ENCODE measurements around the gene ZNF408.
"Not testable (repeated sequence)": the region's sequence is repeated elsewhere in the genome, so short reads cannot be mapped to it uniquely, and the experiment has no call there.

ZNF408 gene

DNA sequence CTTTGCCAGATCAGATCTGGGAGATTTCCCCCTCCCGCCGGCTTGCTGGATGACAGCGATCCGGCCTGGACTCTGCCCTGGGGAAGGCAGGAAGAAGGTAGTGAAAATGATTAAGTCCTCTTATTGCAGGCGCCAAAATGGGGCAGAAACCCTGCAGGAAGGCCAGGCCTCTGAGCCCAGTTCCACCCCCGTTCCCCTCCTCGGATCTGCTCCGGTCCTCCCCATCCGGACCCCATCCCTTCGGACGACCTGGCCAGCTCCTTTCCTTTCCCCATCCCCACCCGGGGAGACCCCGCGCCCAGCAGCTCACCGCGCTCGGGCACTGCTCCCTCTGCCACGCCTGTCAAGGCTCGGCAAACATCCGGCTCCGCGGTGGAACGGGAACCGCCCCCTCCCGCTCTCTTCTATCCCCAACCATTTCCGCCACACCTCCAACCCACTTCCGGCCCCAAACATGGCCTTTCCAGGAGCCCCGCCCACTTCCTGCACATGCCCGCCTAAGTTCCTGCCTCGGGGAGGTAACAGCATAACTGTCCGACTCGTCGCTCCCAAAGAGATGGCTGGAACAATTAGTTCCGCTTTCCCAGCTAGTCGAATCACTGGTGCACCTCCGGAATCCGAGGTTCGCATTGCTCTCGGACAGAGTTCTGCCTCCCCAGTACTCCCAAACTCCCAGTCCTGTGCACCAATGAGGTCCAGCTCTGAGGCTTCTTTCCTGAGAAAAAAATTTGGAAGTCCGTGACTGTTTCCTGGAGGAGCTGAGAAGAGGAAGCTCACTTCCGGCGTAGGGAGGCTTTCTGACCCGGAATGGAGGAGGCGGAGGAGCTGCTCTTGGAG is at the start of gene ZNF408, which contains the start of gene ARHGAP1:
TSS of gene ZNF408 (plus strand) at position 791 of the 837 bp plus-strand sequence. CDS start at position 808, 17 bp downstream.
TSS of gene ARHGAP1 (minus strand) at position 379 of the 837 bp plus-strand sequence. CDS start 4,512 bp downstream, outside the sequence.
- FAIRE-seq, result peak; percentile 98

DNA sequence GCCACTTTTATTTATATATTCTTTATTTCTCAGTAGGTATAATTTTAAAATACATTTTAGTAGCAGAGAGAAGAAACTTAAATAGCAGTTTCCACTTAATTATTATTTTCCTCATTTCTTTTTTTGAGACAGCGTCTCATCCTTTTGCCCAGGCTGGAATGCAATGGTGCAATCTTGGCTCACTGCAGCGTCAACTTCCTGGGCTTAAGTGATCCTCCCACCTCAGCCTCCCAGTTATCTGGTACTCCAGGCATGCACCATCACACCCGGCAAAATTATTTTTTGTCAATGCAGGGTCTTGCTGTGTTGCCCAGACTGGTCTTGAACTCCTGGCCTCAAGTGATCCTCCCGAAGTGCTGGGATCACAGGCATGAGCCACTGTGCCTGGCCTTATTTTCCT is 45.2 kb upstream of the ZNF408 start:
- DNase-seq (ENCODE audit: extremely low spot score, insufficient read length, low read depth) (no peak), FAIRE-seq (no peak)

More for the DNA sequence above, at the start of gene ZNF408, which contains the start of gene ARHGAP1:
- DNase-seq (ENCODE audit: extremely low spot score, insufficient read length, low read depth), result peak; percentile 91

DNA sequence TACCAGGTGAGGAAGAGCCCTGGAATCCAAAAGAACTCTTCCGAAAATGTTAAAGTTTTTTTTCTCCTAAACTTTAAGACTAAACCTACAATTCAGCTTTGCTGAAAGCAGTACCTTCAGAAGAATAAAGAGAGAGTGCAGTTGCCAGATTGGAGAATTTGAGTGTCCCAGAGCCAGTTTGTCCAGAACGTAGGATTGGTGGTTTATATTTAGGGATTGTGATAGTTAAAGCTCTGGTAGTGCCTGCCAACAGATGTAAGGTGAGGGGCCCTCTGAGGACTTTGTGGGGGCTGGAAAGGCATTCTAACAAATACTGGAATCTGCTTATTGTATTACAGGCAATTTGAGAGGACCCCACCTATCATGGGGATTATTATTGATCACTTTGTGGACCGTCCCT is 43.6 kb upstream of the ZNF408 start:
- FAIRE-seq (no peak), DNase-seq (ENCODE audit: extremely low spot score, insufficient read length, low read depth) (no peak)

DNA sequence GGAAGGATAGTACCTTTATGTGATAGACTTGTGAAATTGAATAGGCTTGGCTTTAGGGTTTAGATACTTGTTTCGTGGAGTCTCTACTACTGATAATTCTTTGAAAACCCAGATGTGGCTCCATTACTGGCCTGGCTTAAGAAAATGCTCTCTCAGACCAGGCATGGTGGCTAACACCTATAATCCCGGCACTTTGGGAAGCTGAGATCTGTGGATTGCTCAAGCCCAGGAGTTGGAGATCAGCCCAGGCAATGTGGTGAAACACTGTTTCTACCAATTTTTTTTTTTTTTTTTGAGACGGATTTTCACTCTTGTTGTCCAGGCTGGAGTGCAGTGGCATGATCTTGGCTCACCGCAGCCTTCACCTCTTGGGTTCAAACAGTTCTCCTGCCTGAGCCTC is 42.6 kb upstream of the ZNF408 start:
- DNase-seq (ENCODE audit: extremely low spot score, insufficient read length, low read depth) (no peak), FAIRE-seq (no peak)

DNA sequence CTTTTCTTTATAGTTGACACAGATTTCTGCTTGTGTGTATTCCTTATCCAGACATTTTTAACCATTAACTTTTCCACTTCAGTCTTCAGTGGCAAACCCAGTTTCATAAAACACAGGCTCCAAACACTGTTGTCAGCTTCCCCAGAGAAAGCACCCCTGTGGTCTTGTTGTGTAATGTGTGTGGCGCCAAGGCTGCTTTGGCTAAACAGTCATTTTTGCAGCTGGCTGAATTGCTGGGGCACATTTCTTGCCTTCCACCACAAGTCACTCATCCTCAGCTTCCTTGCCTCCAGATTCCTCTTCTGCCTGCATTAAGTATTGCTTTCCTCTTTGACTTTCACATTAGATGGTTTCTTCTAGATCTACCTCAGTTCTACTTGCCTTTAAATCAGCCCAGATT is 40.9 kb upstream of the ZNF408 start:
- FAIRE-seq, result no peak
- no peak for DNase-seq (ENCODE audit: extremely low spot score, insufficient read length, low read depth)

DNA sequence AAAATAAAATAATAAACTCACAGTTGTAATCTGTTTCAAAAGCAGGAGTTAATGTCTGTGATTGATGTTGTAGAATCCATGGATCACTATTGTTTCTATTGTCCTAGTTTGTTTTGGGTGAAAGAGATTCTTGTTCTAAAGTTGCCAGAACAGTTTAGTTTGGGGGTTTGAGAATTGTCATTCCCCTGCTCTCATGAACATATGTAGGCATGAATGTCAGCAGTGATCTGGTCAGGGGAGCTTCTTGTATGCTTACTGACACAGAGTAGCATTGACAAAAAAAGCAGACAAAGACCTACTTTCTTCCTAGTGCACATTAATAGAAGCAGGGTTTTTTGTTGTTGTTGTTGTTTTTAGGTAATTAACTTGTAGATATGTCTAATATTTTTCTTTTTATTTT is 39.0 kb upstream of the ZNF408 start:
- FAIRE-seq, result no peak
- no peak for DNase-seq (ENCODE audit: extremely low spot score, insufficient read length, low read depth)

DNA sequence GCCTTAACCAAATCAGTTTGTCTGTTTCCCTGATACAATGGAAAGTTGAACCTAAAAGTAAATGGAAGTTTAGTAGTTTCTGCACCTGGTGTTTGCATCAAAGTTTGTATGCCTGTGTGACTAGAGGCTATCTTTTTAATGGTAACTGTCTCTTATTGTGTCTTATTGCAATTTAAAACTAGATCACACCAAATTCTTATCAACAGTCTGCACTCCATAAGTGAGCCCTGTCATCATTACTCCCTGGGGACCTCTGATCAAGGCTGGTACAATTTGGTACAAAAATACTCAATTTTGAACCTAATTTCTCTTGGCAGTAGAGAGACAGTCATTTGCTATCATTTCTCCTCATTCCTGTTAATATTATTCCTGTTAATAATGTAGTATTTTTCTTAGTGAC is 38.5 kb upstream of the ZNF408 start:
- FAIRE-seq (no peak), DNase-seq (ENCODE audit: extremely low spot score, insufficient read length, low read depth) (no peak)

DNA sequence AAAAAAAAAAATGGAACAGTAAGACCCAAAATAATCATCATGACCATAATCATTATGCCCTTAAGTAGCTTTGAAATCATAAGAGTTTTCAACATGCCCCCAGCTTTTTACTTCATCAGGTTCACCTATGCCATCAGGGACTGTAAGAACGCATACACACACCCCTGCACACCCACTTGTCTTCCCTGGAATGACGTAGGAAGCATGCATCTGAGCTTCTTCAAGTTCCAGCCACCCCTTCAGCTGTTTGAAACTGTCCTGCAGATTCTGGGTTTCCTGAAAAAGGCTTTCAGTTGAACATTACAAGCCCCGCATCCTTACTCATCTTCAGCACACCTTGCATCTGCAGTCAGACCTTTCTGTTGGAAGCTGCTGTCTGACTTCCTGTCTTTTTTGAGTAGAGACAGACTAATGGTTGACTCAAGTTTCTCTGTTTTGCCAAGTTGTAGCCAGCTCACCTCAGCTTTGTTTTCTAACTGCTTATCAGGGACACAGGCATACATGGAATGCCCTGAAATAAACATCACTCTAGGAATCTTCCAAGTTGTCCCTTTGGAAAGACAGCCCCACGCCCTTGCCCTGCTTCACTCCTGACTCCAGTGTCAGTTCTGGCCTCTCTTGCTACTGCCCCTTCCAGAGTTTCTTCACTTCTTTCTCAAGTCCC is 37.4 kb upstream of the ZNF408 start:
- FAIRE-seq (no peak), DNase-seq (ENCODE audit: extremely low spot score, insufficient read length, low read depth) (no peak)

DNA sequence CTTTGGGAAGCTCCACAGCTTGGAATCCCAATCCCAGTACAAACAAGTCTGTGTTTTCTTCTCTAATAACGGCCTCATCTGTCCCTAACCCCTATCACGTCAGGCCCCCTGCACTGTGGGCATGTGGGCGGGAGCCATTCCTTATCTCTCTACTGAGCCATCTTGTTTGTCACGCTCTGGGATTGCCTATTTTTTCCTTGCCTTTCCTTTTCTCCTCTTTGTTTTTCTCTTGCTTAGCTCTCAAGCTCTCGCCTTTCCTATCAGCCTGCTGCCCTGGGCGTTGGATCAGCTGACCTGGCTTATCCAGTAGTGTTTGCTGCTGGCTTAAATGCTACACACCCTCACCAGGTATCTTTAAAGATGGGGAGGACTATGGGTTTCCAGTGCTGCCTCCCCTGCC is 36.2 kb upstream of the ZNF408 start:
- DNase-seq (ENCODE audit: extremely low spot score, insufficient read length, low read depth) (no peak), FAIRE-seq (no peak)

DNA sequence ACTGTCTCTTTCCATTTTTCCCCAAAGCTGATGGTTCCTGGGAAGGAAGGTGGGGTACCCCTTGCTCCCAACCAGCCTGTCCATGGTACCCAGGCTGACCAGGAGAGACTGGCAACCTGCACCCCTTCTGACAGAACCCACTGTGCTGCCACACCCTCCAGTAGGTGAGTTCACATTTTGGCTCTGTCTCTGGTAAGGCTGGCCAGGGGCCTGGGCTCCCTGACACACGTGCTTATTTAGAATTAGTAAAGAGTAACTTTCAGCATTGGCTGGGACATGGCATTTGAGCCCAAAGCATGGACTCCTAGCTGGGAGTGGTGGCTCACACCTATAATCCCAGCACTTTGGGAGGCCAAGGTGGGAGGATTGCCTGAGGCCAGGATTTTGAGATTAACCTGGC is 35.5 kb upstream of the ZNF408 start:
- FAIRE-seq (no peak), DNase-seq (ENCODE audit: extremely low spot score, insufficient read length, low read depth) (no peak)

DNA sequence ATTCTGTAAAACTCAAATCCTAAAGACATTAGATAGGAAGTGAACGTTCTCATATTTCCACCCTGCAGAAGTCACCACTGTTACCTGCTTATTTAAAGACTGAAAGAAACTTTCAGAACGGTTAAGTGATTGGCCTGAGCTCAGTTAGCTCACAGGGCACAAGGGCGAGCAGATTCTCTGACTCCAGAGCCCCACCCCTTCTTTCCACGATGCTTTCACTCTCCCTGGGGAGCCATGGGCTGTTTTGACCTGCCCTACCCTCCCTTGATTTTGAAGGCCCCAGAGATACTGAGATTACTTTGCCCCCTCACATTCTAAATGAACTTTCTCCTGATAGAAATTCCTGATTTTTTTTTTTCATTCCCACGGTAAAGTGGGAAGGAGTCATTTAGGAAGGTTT is 34.3 kb upstream of the ZNF408 start:
- DNase-seq (ENCODE audit: extremely low spot score, insufficient read length, low read depth), result no peak

DNA sequence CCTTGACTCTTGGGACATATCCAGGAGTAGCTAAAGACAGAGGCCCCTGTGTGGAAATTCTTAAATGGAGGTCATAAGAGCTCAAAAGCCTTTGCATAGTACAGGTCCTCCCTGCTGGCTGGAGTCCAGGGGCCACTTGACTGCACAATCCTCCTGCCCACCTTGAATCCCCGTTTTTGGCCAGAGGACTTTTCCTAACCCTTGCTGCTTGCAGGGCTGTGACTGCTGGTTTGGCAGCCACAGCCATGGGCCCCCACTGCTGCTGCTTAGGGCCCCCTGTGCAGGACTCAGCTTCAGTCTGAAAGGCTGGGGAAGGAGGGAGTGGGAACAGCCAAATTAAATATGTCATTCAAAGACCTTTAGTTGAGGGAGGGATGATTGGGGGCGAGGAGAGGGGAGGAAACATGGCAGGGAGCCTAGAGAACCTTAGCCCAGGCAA is 33.8 kb upstream of the ZNF408 start:
- DNase-seq (ENCODE audit: extremely low spot score, insufficient read length, low read depth) (no peak), FAIRE-seq (no peak)

More for the DNA sequence above, 34.3 kb upstream of the ZNF408 start:
- FAIRE-seq, result no peak

DNA sequence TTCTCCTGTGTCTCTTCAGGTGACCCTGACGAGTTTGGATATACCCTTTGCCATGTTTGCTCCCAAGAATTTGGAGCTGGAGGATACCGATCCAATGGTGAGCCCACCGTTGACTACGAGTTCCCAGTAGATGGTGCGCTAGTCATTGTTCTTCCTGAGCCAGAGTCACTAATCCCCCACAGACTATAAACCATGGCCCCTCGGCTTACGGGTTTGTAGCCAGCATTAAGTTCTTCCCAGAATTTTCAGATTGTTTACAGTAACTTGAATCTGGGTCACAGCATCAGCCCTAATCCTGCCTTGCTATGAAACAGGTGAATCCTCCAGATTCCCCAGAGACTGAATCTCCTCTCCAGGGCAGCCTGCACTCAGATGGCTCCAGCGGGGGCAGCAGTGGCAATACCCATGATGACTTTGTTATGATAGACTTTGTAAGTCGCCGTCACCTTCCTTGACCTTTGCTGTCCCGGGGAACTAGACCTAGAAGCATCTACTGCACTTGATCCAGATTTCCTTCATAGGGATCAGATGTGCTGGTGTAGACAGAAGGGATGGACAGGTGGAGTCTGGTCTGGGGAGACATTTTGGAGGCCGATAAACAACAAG is 32.2 kb upstream of the ZNF408 start:
- FAIRE-seq, result no peak
- no peak for DNase-seq (ENCODE audit: extremely low spot score, insufficient read length, low read depth)

DNA sequence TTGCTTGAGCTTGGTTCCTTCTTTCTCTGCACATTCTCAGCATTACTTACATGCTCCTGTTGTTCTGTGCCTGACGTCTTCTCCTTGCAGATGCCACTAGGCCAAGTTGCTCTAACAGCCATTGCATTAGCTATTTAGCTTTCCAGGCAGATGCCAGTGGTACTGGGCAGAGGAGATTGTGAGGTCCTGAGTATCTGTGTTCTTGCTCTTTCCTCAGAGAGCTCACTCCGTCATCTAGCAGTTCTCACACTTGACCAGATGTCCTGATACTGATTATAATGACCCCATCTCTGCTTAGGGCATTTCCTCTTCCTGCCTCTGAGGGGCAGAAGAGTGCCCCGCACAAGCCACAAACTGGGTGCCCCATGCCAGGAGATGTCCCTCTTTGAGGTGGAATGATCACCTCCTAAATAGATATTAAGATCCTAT is 31.1 kb upstream of the ZNF408 start:
- FAIRE-seq, result no peak

DNA sequence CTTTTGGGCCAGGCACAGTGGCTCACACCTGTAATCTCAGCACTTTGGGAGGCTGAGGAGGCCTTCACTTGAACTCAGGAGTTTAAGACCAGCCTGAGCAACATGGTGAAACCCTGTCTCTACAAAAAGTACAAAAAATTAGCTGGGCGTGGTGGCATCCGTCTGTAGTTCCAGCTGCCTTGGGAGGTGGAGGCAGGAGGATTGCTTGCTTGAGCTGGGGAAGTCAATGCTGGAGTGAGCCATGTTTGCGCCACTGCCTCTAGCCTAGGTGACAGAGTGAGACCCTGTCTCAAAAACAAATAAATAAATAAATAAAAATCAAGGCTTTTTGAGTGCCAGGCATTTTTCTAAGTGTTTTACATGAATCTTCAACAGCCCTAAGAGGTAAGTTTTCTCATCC is 30.3 kb upstream of the ZNF408 start:
- not testable (repeated sequence) for DNase-seq (ENCODE audit: extremely low spot score, insufficient read length, low read depth); FAIRE-seq

More for the DNA sequence above, 31.1 kb upstream of the ZNF408 start:
- no peak for DNase-seq (ENCODE audit: extremely low spot score, insufficient read length, low read depth)

DNA sequence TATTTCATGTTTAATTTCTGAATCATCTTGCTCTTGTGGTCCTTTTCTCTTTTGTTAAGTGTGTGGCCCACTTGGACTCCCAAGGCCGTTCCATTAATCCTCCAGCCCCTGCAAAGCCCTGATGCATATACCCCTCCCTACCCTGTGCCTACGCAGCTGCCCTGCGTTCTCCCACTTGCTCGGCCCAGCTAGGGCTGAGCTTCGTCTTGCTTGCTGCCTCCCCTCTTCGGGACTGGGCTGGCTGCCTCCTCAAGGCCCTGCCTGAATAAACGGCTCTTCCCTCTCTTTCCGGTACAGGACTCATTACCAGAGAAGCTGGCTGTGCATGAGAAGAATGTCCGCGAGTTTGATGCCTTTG is 28.9 kb upstream of the ZNF408 start:
- FAIRE-seq (no peak), DNase-seq (ENCODE audit: extremely low spot score, insufficient read length, low read depth) (no peak)

DNA sequence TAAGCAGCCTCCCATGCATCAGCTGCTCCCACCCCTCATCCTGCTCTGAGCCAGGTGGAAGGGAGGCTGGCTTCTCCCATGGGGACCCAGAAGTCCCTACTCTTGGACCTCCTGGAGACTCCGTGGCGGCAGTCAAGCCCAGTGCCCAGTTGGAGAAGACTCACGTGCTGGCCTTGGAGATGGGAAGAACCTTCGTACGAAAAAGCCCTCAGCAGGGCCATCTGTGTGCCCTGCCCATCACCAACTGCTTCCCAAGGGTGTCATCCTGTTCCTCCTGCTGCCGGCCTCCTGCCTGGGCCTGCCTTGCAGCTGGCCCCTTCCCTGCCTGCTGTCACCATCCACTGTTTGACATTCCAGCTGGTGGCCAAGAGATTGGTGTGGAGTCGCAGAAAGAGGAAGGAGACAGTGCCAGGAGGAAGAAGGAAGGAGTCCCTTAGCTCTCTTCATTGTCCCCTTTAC is 28.4 kb upstream of the ZNF408 start:
- no peak for DNase-seq (ENCODE audit: extremely low spot score, insufficient read length, low read depth)

DNA sequence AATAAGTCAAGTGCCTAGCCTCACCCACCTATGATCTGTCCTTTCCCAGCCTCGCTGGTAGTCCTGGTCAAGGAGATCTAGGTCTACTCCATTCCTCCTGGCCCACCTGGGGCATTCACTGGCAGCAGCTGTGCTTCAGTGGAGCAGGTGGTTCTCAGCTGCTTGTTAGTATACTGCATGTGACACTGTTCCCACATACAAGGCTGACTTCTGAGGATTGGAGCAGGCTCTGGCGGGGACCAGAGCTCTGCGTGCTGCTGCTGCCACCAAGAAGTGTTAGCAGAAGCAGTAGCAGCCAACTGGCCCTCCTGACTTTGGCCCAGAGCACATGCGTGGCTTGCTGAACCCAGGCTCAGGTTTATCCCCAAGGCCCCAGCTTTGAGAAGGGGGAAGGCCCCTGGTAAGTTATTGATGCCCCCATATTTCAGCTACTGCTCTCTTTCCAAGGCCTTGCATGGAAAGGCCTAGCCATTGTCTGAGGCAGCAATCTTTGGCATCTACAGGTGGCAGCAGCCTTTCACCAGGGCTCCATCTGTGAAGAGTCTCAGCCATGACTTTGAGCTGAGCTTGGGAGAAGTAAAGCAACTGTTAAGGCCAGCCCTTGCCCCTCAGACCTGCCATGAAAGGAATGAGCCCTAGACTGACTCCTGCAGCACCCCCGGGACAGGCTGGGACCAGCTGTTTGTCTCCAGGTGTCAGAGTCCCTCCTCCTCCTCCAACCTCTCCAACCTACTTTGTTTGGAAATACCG is 26.9 kb upstream of the ZNF408 start:
- no peak for DNase-seq (ENCODE audit: extremely low spot score, insufficient read length, low read depth)
- no peak for FAIRE-seq

More for the DNA sequence above, 28.4 kb upstream of the ZNF408 start:
- FAIRE-seq, result no peak

DNA sequence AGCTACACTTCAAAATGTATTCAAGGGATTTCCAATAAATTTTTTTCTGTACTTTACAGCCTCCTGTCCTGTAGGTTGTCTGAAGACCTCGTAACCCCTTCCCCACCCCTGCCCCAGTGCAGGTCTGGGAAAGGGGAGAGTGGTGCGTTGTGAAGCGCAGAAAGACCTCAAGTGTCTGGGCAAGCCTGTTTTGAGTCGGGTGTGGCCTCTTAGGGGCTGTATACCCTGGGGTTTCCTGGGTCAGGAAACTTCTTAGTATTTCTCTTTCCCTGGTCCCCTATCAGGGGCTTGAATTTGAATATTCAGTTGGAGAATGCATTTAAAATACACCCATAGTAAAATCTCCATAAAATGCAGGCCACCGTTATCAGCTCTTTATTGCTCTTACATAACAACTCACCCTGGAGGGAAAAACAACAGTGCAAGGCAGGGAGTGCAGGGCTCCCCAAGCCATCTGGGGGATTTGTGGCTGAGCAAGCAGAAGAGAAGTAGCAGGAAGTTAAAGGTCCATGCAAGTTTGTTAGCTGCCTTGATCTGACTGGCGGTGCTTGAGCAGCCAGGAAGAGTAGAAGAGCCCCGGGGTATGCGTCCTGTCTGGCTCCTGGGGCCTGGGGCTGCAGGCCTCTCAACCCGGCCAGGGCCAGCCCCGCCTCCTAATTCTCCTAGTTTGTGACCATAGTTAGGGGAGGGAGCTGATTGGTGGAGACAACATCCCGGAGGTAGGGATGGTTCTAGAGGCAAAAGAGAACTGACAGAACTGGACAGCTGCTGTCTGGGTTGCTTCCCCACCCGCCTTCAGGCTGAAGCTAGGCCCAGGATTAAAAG is 26.2 kb upstream of the ZNF408 start:
- DNase-seq (ENCODE audit: extremely low spot score, insufficient read length, low read depth) (no peak), FAIRE-seq (no peak)
